Ramos (cell line): Measurements from ENCODE around the gene EIF3D.

Experiments used
- in situ Hi-C: fragments of 300-500 bp; cut with MboI; formaldehyde crosslinking; loops from one replicate; pipeline ENCODE4 v1.14.3; 2022; ENCODE audit warnings: low sequenced_read_pairs; ENCODE audit not compliant: unreplicated experiment

EIF3D gene

GRCh38 chr22:36510384-36510783 is 18.6 kb downstream of the EIF3D start:
- in situ Hi-C loops, result no loop called here

GRCh38 chr22:36507518-36508010 is 21.4 kb downstream of the EIF3D start:
- in situ Hi-C loops, result no loop called here

DNA sequence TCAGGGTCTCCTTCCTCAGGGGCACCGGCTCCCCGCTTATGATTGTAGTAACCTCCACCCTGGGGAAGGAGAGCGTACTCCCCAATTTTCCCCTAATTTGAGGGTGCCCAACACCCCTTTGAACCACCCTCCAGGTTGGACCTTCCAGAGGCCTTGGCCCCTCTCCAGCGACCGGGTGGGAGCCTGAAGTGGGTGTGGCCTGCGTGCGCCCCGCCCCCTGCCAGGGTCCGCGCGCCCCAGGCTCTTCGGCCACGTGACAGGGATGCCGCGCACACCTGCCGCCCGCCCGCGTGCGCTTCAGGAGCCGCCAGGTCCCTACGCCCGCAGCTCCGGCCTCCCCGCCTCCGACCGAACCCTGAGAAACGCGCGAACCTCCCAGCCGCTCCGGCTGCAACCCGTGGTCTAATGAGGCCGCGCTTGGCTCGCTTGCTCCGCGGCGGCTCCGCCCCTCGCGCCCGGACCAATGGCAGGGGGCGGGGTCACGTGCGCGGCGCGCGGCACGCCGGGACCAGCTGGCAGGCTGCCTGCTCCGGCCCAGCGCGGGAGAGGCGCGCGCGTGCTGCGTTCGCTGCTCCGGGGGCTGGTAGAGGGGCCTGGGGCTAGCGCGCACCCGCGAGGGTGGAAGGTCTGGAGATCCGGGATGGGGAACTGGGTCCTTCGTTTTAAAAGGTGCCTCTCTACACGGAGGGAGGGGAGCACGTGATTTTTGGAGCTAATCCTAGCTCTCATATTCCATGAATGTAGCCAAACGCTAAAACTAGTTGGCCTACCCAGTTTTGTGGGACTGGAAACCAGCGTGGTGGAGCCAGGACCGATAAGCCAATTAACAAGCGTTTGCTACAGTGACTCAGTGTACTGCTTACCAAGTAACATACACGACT is 22.1 kb downstream of the EIF3D start, which contains the start of gene FOXRED2:
FOXRED2 (minus strand) TSS at position 404 of the 881 bp plus-strand sequence. CDS start 618 bp downstream, outside the sequence.
- in situ Hi-C loops, result no loop called here

DNA sequence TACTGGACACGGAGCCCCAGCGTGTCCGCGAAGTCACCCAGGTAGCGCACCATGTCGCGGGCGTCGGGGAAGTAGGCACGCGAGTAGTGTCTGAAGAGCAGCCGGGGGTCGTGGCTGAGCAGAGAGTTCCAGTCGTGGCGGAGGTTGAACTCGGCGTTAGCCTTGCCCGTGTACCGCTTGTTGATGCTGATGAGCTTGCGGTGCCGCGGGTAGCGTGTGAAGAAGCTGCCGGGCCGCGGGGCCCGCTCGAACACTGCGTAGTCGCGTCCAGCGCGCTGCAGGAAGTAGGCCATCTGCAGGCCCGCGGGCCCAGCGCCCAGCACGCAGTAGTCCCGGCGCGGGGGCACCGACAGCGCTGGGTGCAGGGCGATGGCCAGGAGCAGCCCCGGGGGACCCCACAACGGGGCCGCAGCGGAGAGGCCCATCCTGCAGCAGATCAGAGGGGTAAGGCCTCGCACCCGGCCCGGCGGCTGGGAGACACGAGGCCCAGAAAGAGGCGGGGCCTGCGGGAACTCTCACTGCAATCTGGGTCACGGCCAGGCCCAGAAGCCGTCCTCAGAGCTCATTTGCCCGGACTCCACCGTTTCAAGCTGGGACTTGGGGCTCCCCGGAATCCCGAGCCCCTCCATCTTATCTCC is 22.8 kb downstream of the EIF3D start:
- in situ Hi-C loops, result no loop called here

- in situ Hi-C loops, result no loop called here
Measured at GRCh38 chr22:36497910-36498665, 30.9 kb downstream of the EIF3D start.

GRCh38 chr22:36493690-36494110 is 35.3 kb downstream of the EIF3D start:
- in situ Hi-C loops, result no loop called here

GRCh38 chr22:36492109-36492508 is 36.9 kb downstream of the EIF3D start:
- in situ Hi-C loops, result no loop called here

- in situ Hi-C loops, result no loop called here
Measured at GRCh38 chr22:36491155-36491554, 37.8 kb downstream of the EIF3D start.

DNA sequence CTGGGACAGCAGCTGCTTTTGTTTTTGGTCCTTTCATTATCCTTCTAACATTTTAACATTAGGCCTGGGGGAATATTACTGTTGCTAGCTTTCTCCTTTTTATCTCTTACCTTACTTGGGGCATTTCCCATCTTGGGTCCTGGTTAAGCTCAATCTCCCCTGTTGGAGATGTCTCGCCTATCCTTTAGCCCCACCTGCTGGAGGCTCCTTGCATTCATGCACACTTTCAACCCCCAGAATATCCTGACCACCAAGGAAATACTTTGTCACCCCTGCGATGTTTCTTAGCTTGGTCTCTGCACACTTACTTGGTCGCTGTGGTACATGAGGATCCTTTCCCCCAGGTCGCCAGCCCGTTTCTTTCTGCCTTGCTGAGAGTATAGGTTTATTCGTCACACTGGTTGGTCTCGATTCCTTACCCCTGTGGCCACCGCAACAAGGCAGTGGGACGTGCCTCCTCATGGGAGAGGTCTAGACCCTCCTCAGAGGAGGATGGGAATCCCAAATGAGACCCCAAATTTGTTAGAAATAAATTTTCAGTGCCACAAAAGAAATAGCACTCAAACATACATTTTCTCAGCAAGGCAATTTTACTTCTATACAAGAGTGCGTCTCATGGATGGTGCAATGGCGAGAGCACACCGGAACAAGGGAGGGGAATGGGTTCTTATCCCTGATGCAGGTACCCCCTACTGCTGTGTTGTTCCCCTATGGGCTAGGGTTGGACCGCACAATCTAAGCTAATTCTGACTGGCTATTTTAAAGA is 42.2 kb downstream of the EIF3D start:
- in situ Hi-C loops, result no loop called here

GRCh38 chr22:36481393-36482168 is 47.4 kb downstream of the EIF3D start, which contains the start of gene TXN2:
Gene TXN2, minus strand, starts transcription at chr22:36481640. Its CDS starts 803 bp downstream, at chr22:36480837.
- in situ Hi-C loops, result no loop called here

GRCh38 chr22:36480941-36481392 is 48.0 kb downstream of the EIF3D start:
- in situ Hi-C loops, result no loop called here

DNA sequence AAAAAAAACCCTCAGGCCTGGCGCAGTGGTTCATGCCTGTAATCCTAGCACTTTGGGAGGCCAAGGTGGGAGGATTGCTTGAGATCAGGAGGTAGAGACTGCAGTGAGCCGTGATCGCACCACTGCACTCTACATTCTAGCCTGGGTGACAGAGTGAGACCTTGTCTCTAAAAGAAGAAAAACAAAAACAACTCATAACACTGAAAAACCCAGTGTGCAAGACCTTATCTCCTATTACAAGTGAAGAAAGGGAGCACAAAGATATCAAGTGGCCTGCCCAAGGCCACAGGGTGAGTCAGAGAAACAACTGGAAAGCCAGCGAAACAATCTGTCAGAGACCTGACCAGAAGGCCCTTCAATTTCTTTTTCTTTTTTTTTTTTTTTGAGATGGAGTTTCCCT is 50.0 kb downstream of the EIF3D start:
- in situ Hi-C loops, result no loop called here

DNA sequence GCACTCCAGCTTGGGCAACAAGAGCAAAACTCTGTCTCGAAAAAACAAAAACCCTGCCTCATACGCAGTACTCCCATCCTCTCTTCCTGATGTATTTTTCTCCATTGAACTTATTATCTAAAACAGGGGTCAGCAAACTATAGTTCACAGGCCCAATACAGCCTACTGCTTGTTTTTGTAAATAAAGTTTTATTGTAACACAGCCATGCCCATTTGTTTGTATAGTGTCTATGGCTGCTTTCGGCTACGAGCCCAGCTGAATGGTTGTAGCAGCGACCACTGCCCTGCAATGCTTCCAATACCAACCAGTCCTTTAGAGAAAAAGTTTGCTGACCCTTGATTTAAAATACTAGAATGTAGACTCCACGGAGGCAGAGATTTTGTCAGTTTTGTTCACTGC is 53.6 kb downstream of the EIF3D start:
- in situ Hi-C loops, result no loop called here

DNA sequence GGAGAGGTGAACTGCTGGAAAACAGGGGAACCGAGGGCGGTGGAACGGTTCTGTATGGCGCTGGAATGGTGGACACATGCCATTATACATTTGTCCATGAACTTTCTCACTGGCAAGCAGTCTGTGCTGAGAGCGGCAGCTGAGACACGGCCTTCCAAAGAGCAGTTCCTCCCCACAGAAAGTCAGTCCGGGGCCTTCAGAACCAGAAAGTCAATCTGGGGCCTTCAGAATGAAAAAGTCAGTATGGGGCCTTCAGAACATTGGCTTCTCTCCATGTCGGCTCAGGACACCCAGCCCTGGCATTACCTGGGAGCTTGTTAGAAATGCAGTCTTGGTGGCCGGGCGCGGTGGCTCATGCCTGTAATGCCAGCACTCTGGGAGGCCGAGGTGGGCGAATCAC is 56.3 kb downstream of the EIF3D start:
- in situ Hi-C loops, result no loop called here

DNA sequence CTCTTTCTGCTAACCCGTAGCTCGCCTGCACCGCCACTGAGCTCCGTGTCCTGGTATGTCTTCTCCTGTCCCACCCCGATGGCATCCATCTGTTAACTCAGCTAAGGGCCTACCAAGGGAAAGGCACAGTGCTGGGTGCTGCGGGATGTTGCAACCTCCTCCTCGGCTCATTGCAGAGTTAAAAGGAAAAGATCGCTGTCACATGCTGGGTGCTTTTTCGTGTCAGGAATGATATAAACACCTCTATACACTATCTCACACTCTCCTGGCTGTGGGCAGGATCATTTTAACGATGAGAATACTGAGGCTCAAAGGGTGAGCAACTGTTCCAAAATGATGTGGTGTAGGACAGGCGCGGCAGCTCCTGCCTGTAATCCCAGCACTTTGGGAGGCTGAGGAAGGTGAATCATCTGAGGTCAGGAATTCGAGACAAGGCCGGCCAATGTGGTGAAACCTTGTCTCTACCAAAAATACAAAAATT is 57.6 kb downstream of the EIF3D start:
- in situ Hi-C loops, result no loop called here

DNA sequence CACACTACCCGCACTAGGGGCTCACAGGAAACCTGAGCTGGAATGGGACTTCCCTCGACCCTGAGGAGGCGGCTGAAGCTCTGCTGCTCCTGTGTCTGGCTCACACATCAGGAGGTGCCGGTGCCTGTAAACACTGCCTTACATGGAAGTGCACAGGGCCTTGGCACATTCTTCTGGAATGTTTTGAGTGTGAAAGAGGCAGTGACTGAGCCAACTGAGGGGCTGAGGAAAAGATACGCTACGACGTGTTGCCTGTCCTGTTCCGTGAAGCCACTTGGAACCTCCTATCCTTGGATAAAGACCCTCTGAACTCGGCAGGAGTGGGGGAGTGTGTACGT is 58.0 kb downstream of the EIF3D start:
- in situ Hi-C loops, result no loop called here

DNA sequence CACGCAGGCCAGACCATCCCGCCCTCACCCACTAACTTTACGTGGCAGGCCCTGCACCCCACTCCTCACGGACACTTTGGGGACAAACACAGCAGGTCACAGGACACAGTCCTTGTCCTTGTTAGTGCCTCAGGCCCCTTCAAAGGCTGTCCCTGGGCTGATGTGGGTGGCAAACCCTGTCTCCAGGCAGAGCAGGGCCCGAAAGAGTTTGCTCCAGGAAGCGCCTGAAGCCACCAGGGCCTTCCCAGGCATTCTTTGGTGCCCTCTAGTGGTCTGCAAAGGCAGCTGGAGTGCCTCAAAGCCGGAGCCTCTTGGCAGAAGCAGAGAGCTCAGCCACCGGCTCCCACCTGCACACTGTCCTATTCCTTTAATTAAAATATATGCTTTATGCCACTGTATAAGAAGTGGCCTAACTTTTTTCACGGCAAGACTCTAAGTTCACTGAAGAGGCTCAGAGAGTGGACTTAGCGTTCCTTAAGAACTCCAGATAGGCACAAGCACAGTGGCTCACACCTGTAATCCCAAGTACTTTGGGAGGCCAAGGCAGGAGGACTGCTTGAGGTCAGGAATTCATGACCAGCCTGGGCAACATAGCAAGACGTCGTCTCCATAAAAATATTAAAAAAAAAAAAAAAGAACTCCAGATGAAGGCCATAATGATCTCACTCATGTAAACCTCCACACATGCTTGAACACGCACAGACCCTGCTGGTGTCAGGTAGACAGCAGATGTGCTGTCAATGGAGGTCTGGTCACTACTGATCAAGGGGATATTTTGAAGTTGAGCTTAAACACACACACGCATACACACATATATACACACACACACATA is 58.6 kb downstream of the EIF3D start:
- in situ Hi-C loops, result no loop called here

- in situ Hi-C loops, result loop anchor here (5.0 kb wide), 1 partner anchor 162 kb away; no protein-coding TSS in a partner anchor
Measured at GRCh38 chr22:36469094-36469710, 59.8 kb downstream of the EIF3D start.
